ENCODE results near the gene TXNRD2. TPM values are rescaled to one million over a fixed set of nuclear protein-coding genes. Genes with fewer than 3 reads are reported as not detected.

Gene TXNRD2
- 41.0 and 45.2 TPM in 2 replicates for total RNA-seq (2014; rRNA removed; shearing (Covaris generic))

GRCh38 chr22:19941365-19942082 lies at the start of gene TXNRD2, which contains the start of gene COMT:
Gene TXNRD2 (minus strand): TSS chr22:19941818. CDS start chr22:19941803, 15 bp downstream.
Gene COMT (plus strand): TSS chr22:19941772. CDS start chr22:19962527, 20,755 bp downstream.

GRCh38 chr22:19854778-19855503 lies 86.7 kb downstream of the TXNRD2 start, which contains the start of the genes GNB1L and RTL10:
Gene GNB1L (minus strand): TSS chr22:19854874. CDS start chr22:19821355, 33,519 bp downstream.
Gene RTL10 (minus strand): TSS chr22:19854874. CDS start chr22:19852261, 2,613 bp downstream.

Other genes with a start within 250 kb of the TXNRD2 start
- gene SEPTIN5, start 227.3 kb downstream of the TXNRD2 start, total RNA-seq (2014; rRNA removed; shearing (Covaris generic)), result 7.5 and 19.7 TPM in 2 replicates
- gene GP1BB, start 218.3 kb downstream of the TXNRD2 start, total RNA-seq (2014; rRNA removed; shearing (Covaris generic)), result 1.1 and 1.6 TPM in 2 replicates
- not detected in 2 replicates for gene TBX1, start 181.0 kb downstream of the TXNRD2 start, total RNA-seq (2014; rRNA removed; shearing (Covaris generic))
- gene GNB1L, start 86.9 kb downstream of the TXNRD2 start, total RNA-seq (2014; rRNA removed; shearing (Covaris generic)), result 8.1 and 9.8 TPM in 2 replicates
- gene RTL10, start 86.9 kb downstream of the TXNRD2 start, total RNA-seq (2014; rRNA removed; shearing (Covaris generic)), result 6.6 and 8.4 TPM in 2 replicates
- gene COMT, start within 50 bp of the TXNRD2 start, total RNA-seq (2014; rRNA removed; shearing (Covaris generic)), result 134 and 138 TPM in 2 replicates
- gene ARVCF, start 75.0 kb upstream of the TXNRD2 start, total RNA-seq (2014; rRNA removed; shearing (Covaris generic)), result 2.2 and 2.4 TPM in 2 replicates
- gene TANGO2, start 79.3 kb upstream of the TXNRD2 start, total RNA-seq (2014; rRNA removed; shearing (Covaris generic)), result 8.9 and 16.8 TPM in 2 replicates
- gene DGCR8, start 138.4 kb upstream of the TXNRD2 start, total RNA-seq (2014; rRNA removed; shearing (Covaris generic)), result 29.8 and 39.3 TPM in 2 replicates
- 393 and 406 TPM in 2 replicates for gene RANBP1, start 174.3 kb upstream of the TXNRD2 start, total RNA-seq (2014; rRNA removed; shearing (Covaris generic))
- gene TRMT2A, start 175.4 kb upstream of the TXNRD2 start, total RNA-seq (2014; rRNA removed; shearing (Covaris generic)), result 60.0 and 84.0 TPM in 2 replicates
- 7.3 and 7.7 TPM in 2 replicates for gene ZDHHC8, start 190.0 kb upstream of the TXNRD2 start, total RNA-seq (2014; rRNA removed; shearing (Covaris generic))
- gene CCDC188, start 209.2 kb upstream of the TXNRD2 start, total RNA-seq (2014; rRNA removed; shearing (Covaris generic)), result 3.2 and 3.3 TPM in 2 replicates

Measured in A375 (cell line).